ENCODE measurements around the gene PRICKLE4. TPM values are rescaled to one million over a fixed set of nuclear protein-coding genes. Genes with fewer than 3 reads are reported as not detected.

Gene PRICKLE4, protein sequence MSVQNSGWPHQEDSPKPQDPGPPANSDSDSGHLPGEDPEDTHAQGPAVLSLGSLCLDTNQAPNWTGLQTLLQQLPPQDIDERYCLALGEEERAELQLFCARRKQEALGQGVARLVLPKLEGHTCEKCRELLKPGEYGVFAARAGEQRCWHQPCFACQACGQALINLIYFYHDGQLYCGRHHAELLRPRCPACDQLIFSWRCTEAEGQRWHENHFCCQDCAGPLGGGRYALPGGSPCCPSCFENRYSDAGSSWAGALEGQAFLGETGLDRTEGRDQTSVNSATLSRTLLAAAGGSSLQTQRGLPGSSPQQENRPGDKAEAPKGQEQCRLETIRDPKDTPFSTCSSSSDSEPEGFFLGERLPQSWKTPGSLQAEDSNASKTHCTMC
- 1.2 TPM in 1 of 2 replicates, not detected in the other for total RNA-seq (2016; rRNA removed; fragmentation: Illumina TruSeq; extraction: Trizol)
- total RNA-seq (2016; cell fraction: cytosol; rRNA removed; fragmentation: Illumina TruSeq; extraction: Trizol; ENCODE audit: low read depth) = 0.91 TPM in 1 of 2 replicates, not detected in the other
- total RNA-seq (2016; cell fraction: insoluble cytoplasmic fraction; rRNA removed; fragmentation: Illumina TruSeq; extraction: Trizol) = 0.50 TPM in 1 of 2 replicates, not detected in the other
- total RNA-seq (2016; cell fraction: membrane; rRNA removed; fragmentation: Illumina TruSeq; extraction: Trizol) = not detected in 2 replicates
- total RNA-seq (2016; cell fraction: nucleus; rRNA removed; fragmentation: Illumina TruSeq; extraction: Trizol) = 0.88 and 1.6 TPM in 2 replicates
- polyA plus RNA-seq (2011; rRNA removed) = 0.74 and 0.92 TPM in 2 replicates
- polyA plus RNA-seq (2011; cell fraction: cytosol; rRNA removed) = 0.15 and 0.34 TPM in 2 replicates
- 26.8 and 42.0 TPM in 2 replicates for polyA plus RNA-seq (2011; cell fraction: nucleus; rRNA removed)
- 3.7 and 5.4 TPM in 2 replicates for polyA plus RNA-seq (2012)
- polyA plus RNA-seq (2016; cell fraction: cytosol; fragmentation: Illumina TruSeq; extraction: Trizol; ENCODE audit: low read depth) = not detected in 2 replicates
- not detected in 2 replicates for polyA plus RNA-seq (2016; cell fraction: insoluble cytoplasmic fraction; fragmentation: Illumina TruSeq; extraction: Trizol; ENCODE audit: low read depth)
- polyA plus RNA-seq (2016; cell fraction: membrane; fragmentation: Illumina TruSeq; extraction: Trizol; ENCODE audit: low read depth) = not detected in 2 replicates
- polyA plus RNA-seq (2016; cell fraction: nucleus; fragmentation: Illumina TruSeq; extraction: Trizol; ENCODE audit: insufficient read depth, low read depth) = 10.5 and 24.2 TPM in 2 replicates
- polyA minus RNA-seq (2011; rRNA and poly(A)+ RNA removed; ENCODE audit: low replicate concordance) = 0.30 TPM in 1 of 2 replicates, not detected in the other
- polyA minus RNA-seq (2011; cell fraction: cytosol; rRNA and poly(A)+ RNA removed) = not detected in 2 replicates
- 3.6 and 5.6 TPM in 2 replicates for polyA minus RNA-seq (2011; cell fraction: nucleus; rRNA and poly(A)+ RNA removed)
- Bru-seq, nascent RNA = percentile 57 among the genes with signal in this experiment
- BruChase-seq, experiment 1, labeled RNA remaining after a 6-hour chase = percentile 79 among the genes with signal in this experiment
- BruChase-seq, experiment 2, labeled RNA remaining after a 2-hour chase = percentile 60 among the genes with signal in this experiment
- long read RNA-seq, experiment 1 = 0 reads
- long read RNA-seq, experiment 2 = 0 reads

DNA sequence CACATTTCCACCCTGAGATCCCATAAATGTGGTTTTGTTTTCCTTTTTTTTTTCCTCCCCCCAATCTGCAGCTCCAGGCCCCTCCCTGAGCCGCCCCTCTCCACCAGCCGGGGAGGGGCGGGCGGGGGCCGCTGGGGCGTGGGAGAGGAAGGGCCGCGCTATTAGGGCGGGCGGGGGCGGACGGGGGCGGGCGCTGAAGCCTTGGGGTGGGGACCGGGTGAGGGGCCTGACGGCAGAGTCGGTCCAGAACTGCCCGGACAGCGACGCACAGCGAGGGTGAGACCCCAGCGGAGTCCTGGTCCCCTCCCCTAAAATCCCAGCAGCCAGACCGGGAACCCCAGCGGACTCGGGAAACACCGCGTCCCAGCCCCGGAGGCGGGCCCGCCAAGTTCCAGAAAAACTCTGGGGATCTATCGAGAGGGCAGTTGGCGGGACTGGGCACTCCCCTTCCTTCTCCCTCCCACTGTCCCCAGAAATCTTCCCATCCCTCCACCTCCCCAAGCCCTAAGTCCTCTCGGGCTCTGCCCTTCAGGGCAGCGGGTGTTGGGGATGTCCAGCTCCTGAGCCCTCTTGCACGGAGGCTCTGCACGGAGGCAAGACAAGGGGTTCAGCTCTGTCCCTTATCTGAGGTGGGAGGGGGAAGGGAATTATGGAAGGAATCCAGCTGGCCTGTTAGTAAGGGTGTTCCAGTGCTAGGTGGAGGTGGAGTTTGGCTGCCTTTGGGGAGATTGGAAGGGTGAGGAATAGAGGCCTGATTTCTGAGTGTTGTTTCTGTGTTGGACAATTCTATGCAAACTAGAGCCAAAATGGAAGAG lies at the start of gene PRICKLE4:
TSS of gene PRICKLE4 (plus strand) at position 232 of the 815 bp plus-strand sequence. CDS start 2,692 bp downstream, outside the sequence.
- peaks cover 4% of the 10 kb centered on the region for H3K79me2 ChIP-seq (ENCODE audit: insufficient read depth, low read length)
- POLR2A ChIA-PET = interaction anchor here (0.8 to 1.3 kb wide), 2 partner anchors 46 to 57 kb away, joined by 3 read pairs; no protein-coding TSS in a partner anchor
- CTCF ChIA-PET (ENCODE audit: low intra/inter-chr PET ratio, low total read pairs) = interaction anchor here (0.8 to 2.1 kb wide), 4 partner anchors 46 to 264 kb away, joined by 3 to 24 read pairs (median 10); partner anchors contain the start of genes BYSL, MED20 and TFEB
- H3K9ac ChIP-seq (ENCODE audit: insufficient read depth, low read depth, low read length) = peak within 1 kb of the TSS; percentile 73
- no peak within 1 kb of the TSS for H2AFZ ChIP-seq (ENCODE audit: low read length)
- intact Hi-C loops (cut with micrococcal nuclease; ENCODE audit: unreplicated experiment) = loop anchor here (1.0 to 5.0 kb wide), 2 partner anchors 157 to 264 kb away; no protein-coding TSS in a partner anchor
- ATAC-seq (peak; percentile 30), DNase-seq (ENCODE audit: low spot score) (no peak), FAIRE-seq (no peak)
- H3K4me3 ChIP-seq (replicated peaks in 1 of 3; ENCODE audit: insufficient read depth in 1 of 3, low read depth in 2 of 3, low read length in 3 of 3) = peak within 1 kb of the TSS; percentile 82 to 93 (median 92)
- peak within 1 kb of the TSS; percentile 97 for H3K4me2 ChIP-seq (ENCODE audit: low read depth, low read length)
- no peaks in the 10 kb centered on the region for H3K9me3 ChIP-seq (ENCODE audit: low read length)
- in situ Hi-C loops (cut with HindIII; ENCODE audit: extremely low pct_ligation_motif_present, low pct_unique_long_range_greater_than_20kb) = loop anchor here (5.0 to 25.0 kb wide), 2 partner anchors 267 to 432 kb away; partner anchors contain the start of gene MRPS10
- peaks cover 0 to 6% of the 10 kb centered on the region in 2 experiments; a peak in 2 of 5 replicates for H3K36me3 ChIP-seq (replicated peaks in 1 of 2; ENCODE audit: control insufficient read depth in 1 of 2, insufficient read depth in 2 of 2, low read length in 2 of 2)
- no TSS peak for BruUV-seq (replicated peaks)
- H3K4me1 ChIP-seq (ENCODE audit: insufficient read depth, low read length) = peaks cover 30% of the 10 kb centered on the region
- H3K27ac ChIP-seq (ENCODE audit: extremely low read length, insufficient read depth, low read length) = peak within 1 kb of the TSS; percentile 23
- no peaks in the 10 kb centered on the region; a peak in 2 of 5 replicates for H3K27me3 ChIP-seq (ENCODE audit: control insufficient read depth in 1 of 2, insufficient read depth in 2 of 2, low read length in 2 of 2)
- H4K20me1 ChIP-seq (ENCODE audit: insufficient read depth, low read length) = no peaks in the 10 kb centered on the region
- under 1% methylated on average over 35 of the region's 36 CpGs for WGBS (ENCODE audit: low lambda C conversion rate)
- TF ChIP-seq REPIN1 (CRISPR knock-in tag; IDR thresholded peaks at IDR 0.05; ENCODE audit: borderline replicate concordance, low read depth) (no peak), SOX5 (CRISPR knock-in tag; IDR thresholded peaks at IDR 0.05; ENCODE audit: borderline replicate concordance) (no peak), ZNF30 (CRISPR knock-in tag; IDR thresholded peaks at IDR 0.05) (no peak), LCORL (IDR thresholded peaks at IDR 0.05) (no peak), LCORL (CRISPR knock-in tag; IDR thresholded peaks at IDR 0.05) (0 out of 2 replicates have a peak, but pooled peaks have one; percentile 37), MYC (CRISPR knock-in tag; IDR thresholded peaks at IDR 0.05; ENCODE audit: borderline replicate concordance) (0 out of 2 replicates have a peak, but pooled peaks have one; percentile 15), ZMYM4 (CRISPR knock-in tag; IDR thresholded peaks at IDR 0.05) (0 out of 2 replicates have a peak, but pooled peaks have one; percentile 30), ZNF446 (CRISPR knock-in tag; IDR thresholded peaks at IDR 0.05) (no peak), ZNF468 (CRISPR knock-in tag; IDR thresholded peaks at IDR 0.05) (no peak)
- TF ChIP-seq, protein P1, sequence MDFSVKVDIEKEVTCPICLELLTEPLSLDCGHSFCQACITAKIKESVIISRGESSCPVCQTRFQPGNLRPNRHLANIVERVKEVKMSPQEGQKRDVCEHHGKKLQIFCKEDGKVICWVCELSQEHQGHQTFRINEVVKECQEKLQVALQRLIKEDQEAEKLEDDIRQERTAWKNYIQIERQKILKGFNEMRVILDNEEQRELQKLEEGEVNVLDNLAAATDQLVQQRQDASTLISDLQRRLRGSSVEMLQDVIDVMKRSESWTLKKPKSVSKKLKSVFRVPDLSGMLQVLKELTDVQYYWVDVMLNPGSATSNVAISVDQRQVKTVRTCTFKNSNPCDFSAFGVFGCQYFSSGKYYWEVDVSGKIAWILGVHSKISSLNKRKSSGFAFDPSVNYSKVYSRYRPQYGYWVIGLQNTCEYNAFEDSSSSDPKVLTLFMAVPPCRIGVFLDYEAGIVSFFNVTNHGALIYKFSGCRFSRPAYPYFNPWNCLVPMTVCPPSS (IDR thresholded peaks at IDR 0.05) = no peak
- TF ChIP-seq, protein P2, sequence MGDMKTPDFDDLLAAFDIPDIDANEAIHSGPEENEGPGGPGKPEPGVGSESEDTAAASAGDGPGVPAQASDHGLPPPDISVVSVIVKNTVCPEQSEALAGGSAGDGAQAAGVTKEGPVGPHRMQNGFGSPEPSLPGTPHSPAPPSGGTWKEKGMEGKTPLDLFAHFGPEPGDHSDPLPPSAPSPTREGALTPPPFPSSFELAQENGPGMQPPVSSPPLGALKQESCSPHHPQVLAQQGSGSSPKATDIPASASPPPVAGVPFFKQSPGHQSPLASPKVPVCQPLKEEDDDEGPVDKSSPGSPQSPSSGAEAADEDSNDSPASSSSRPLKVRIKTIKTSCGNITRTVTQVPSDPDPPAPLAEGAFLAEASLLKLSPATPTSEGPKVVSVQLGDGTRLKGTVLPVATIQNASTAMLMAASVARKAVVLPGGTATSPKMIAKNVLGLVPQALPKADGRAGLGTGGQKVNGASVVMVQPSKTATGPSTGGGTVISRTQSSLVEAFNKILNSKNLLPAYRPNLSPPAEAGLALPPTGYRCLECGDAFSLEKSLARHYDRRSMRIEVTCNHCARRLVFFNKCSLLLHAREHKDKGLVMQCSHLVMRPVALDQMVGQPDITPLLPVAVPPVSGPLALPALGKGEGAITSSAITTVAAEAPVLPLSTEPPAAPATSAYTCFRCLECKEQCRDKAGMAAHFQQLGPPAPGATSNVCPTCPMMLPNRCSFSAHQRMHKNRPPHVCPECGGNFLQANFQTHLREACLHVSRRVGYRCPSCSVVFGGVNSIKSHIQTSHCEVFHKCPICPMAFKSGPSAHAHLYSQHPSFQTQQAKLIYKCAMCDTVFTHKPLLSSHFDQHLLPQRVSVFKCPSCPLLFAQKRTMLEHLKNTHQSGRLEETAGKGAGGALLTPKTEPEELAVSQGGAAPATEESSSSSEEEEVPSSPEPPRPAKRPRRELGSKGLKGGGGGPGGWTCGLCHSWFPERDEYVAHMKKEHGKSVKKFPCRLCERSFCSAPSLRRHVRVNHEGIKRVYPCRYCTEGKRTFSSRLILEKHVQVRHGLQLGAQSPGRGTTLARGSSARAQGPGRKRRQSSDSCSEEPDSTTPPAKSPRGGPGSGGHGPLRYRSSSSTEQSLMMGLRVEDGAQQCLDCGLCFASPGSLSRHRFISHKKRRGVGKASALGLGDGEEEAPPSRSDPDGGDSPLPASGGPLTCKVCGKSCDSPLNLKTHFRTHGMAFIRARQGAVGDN (CRISPR knock-in tag; IDR thresholded peaks at IDR 0.05) = peak; percentile 42; the same call in 1 of the 2 replicates

All from HepG2 (cell line).